Limb (tissue), 2 donors: ENCODE data around the gene HSF5.
"Not testable (repeated sequence)": the region's sequence is repeated elsewhere in the genome, so short reads cannot be mapped to it uniquely, and the experiment has no call there.

Experiments used
- DNase-seq, 2 donors: peaks; one replicate each; pipeline ENCODE4 v3.0.0-alpha.2; 2016; ENCODE audit errors: extremely low spot score in 2 of 2

The HSF5 gene

DNA sequence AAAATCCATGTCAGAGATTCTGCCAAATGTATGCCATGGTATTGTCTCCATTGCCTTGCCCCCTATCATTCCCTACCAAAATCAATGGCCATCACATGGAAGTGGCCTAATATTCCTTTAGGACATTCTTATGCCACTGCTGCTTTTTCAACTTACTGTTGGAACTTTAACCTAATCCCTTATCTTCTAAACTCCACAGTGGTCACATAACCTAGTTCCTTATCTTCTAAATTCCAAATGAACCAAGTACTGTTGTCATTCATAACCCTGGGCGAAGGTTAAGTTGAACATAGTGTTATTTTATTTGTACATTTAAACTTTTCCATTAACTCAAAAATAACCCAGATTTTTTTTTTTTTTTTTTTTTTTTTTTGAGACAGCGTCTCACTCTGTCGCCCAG lies 3.6 kb downstream of the HSF5 start:
- no peak for DNase-seq

DNA sequence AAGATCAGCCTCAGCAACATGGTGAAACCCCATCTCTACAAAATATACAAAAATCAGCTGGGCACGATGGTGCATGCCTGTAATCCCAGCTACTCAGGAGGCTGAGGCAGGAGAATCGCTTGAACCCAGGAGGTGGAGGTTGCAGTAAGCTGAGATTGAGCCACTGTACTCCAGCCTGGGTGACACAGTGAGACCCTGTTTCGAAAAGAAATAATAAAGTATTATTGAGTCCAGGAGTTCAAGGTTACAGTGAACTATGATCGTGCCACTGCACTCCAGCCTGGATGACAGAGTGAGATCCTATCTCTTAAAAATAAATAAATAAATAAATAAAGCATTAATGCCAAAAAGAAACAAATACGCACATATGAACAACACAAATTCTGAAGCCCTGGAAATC lies 6.4 kb downstream of the HSF5 start:
- DNase-seq, result not testable (repeated sequence)

DNA sequence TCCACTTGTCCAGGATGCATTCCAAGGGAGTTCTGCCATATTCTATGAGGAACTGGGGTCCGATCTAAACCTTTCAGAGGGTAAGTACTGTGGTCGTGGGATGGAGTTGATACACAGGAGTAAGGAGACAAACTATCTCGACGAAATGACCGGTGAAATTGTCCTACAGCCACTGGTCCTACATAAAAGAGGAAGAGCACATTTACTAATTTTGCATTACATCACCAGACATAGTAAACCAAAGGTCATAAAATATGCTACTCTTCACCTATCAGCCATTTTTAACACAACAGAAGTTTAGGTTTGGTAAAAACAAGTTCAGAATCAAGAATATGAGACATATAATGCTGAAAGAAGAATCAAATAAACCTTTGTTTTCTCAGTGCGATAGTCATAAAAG lies 8.1 kb downstream of the HSF5 start:
- DNase-seq, result no peak

DNA sequence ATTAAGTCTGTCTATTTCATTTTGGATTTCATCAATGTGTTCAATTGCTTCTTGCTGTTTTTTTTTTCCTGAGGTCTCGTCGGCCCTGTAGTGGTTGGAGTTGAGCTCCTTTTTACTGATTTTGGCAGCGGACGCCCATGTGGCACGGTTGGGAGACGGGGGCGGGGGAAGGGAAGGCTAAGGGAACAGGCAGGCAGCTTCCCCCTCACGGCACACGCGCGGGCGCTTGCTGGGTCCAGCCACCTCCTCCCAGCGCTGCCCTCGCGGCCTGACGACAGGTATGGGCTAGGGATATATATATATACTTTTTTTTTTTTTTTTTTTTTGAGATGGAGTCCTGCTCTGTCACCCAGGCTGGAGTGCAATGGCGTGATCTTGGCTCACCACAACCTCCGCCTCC lies 11.4 kb downstream of the HSF5 start:
- no peak for DNase-seq

DNA sequence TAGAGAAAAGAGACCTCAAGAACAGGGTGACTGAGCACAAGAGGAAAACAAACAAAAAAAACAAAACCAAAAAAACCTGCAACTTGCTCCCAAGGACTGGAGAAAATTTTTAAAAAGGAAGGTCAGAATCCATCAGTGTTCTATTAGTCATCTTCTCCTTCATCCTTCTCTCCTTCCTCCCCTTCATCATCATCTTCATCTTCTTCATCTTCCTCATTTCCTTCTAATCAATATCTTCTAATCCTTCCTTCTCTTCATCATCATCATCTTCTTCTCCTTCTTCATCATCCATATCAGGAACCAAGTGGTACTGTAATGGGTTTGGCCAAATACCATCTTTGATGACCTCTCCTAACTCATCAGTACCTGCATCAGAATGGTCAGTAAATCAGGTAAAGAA lies 12.2 kb downstream of the HSF5 start:
- no peak for DNase-seq

DNA sequence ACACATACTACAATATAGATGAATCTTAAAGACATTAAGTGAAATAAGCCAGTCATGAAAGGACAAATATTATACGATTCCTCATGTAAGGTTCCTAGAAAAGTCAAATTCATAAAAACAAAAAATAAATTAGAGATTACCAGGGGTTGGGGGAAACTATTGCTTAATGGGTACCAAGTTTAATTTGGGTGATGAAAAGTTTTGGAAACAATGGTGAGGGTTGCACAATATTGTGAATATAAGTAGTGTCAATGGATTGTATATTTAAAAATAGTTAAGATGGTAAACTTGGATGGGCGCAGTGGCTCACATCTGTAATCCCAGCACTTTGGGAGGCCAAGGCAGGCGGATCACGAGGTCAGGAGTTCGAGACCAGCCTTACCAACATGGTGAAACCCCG lies 17.9 kb downstream of the HSF5 start:
- no peak for DNase-seq

DNA sequence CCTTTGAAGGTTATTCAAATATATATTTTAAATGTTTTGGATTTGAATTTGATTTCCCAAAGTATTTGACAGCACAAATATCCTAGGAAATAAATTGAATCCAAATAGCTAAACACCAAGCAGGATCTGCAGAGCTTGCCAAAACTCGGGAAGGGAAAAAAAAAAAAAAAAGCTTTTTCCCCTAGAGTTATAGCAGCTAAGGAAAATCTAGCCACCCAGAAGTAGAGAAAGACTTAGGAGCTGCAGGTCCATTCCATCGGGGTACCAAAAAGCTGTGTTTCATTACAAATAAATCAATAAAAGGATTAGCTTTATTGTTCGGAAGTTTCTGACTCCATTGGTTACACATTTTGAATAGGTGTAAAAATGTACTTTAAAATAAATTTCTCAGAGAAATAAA lies 19.3 kb downstream of the HSF5 start:
- no peak for DNase-seq

DNA sequence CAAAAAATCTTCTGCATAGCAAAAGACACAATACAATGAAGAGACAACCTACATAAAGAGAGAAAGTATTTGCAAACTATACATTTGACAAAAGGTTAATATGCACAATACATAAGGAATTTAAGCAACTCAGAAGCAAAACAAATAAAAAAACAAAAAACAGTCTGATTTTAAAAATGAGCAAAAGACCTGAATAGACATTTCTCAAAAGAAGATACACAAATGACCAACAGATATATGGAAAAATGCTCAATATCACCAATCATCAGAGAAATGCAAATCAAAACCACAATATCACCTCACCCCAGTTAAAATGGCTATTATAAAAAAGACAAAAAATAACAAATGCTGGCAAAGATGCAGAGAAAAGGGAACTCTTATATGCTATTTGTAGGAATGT lies 32.7 kb downstream of the HSF5 start:
- no peak for DNase-seq

DNA sequence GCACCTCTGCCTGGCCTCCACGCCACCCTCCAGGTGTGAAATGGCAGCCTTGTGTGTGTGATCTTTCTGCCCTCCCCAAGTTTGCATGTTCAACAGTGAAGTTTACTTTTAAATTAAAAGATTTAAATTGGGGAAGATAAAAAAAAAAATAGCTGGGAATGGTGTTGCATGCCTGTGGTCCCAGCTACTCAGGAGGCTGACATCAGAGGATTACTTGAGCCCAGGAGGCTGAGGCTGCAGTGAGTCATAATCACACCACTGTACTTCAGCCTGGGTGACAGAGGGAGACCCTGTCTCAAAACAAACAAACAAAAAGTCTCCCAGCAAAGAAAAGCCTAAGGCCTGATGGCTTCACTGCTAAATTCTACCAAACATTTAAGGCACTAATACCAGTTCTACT lies 35.5 kb downstream of the HSF5 start:
- DNase-seq, result no peak

DNA sequence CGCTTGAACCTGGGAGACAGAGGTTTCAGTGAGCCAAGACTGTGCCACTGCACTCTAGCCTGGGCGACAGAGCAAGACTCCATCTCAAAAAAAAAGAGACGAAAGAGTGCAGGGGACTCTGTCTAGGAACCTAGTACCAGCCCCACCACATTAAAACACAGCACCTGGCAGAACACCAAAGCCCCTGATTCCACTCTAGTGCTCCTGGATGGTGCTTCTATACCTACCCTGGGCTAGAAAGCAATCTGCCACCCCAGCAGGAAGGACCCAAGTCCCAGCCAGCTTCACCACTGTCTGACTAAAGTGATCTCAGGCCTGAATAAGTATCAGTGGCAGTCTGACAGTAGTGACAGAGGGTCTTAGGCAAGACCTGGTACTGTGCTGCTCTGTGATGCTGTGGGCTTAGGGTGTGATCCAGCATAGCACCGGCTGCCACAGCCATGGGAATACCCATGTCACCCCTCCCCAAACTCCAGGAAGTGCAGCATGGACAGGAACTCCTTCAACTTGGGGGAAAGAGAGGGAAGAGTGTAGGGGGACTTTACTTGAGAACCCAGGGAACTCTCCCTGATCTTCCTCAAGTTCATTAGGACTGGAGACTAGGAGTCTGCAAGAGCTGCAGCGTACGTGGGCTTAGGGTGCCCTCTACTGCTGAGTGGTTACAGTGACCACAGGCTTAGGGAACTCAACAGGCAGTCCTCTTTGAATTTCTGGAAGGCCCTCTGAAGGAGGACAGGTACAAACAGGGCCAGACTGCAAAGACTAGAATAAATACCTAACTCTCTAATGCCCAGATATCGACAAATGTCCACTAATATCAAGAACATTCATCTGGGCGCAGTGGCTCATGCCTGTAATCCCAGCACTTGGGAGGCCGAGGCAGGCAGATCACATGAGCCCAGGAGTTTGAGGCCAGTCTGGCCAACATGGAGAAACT lies 40.9 kb downstream of the HSF5 start:
- peak; percentile 13 to 50 for DNase-seq

DNA sequence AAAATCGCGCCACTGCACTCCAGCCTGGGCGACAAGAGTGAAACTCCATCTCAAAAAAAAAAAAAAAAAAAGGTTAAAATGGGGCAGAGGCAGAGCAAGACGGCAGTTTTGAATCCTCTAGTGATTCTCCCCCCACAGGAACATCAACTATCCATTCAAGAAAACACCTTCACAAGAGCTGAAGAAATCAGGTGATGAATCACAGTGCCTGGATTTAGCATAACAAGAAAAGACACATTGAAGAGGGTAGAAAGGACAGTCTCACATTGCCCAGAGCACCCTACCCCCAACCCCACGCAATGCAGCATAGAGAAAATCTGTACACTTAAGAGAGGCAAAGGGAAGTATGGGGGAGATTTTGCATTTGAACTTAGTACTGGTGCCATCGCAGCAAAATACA lies 42.1 kb downstream of the HSF5 start:
- DNase-seq, result no peak

DNA sequence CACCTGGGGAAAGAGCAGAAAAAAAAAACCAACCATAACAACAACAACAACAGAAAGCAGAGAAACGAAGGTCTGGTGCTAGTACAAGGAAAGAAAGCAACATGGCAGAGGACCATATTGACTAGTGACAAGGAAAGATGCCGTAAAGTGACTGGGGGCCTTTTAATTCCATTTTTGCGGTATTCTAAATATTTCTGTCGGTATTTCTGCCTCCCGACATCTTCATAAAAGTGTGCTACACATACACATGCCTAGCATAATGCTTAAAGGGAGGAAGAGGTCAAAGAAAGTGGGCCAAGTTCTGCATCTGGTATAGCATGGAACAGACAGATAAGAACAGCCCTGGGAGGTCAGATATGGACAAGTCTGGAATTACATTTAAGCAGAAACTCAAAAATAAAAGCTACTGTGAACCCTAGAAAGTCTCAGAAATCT lies 51.4 kb downstream of the HSF5 start:
- no peak for DNase-seq

DNA sequence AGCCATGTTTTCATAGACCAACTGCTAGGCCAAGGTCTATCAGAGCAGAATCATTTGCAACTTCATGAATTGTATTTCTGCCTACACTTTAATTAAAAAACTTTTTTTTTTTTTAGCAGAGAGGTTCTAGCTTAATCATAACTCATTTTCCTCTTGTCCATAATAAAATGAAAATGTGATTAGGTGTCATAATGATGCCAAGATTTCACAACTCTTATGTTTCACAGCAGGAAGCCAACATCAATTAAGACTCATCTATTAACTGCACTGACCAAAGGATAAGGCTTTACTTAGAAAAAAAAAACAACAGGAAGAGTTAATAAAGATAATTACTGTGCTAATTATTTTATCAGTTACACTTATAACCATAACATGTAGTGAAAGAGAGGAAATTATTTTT lies 52.0 kb downstream of the HSF5 start:
- DNase-seq, result no peak

DNA sequence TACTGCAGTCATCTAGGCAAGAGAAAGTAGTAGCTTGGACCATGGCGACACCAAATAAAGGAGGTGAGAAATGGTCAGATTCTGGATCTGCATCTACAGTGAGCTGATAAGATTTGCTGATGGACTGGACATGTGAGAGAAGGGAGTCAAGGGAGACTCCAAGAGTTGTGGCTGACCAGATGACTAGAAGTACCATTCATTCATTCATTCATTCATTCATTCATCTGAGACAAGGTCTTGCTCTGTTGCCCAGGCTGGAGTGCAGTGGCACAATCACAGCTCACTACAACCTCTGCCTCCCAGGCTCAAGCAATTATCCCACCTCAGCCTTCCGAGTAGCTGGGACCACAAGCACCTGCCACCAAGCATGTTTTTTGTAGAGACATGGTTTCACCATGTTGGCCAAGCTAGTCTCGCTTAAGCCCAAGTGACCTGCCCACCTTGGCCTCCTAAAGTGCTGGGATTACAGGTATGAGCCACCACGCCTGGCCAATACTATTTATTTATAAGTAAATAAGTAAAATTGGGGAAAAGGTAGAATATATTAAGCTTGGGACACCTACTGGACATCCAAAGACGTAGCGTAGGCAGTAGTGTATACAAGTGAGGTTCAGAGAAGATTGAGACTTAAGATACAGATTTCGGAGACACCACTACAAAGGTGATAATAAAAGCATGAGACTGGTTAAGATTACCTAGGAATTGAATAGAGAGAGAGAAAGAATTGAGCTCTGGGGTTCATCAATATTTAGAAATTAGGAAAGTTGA lies 55.2 kb downstream of the HSF5 start:
- DNase-seq, result no peak

DNA sequence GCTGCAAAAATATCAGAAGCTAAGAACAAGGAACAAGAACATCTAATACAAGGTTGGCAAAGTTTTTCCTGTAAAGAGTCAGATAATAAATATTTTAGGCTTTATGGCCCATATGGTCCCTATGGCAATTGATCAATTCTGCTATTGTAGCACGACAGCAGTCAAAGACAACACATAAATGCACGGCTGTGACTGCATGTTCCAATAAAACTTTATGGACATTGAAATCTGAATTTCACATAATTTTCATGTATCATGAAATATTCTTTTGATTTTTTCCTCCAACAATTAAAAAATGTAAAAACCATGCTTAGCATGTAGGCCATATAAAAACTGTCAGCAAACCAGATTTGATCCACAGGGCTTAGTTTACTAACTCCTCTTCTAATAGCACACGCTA lies 60.4 kb downstream of the HSF5 start:
- no peak for DNase-seq

DNA sequence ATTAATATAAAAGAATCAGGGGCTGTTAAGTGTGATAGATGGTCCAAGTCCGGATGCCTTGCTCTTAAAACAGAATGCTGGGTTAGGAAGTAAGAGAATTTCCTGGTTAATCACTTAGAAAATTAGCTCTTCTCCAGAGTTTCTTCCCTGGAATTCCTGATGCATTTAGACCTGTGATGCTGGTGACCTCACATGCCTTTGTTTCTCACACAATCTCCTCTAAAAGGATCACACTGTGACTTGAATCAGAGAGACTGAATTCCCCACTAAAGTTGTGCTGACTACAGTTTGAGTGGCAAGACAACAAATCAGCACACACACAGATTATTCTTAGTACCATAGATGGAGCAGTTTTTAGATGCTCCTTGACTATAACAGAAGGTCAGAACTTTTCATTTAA lies 66.5 kb downstream of the HSF5 start:
- no peak for DNase-seq

DNA sequence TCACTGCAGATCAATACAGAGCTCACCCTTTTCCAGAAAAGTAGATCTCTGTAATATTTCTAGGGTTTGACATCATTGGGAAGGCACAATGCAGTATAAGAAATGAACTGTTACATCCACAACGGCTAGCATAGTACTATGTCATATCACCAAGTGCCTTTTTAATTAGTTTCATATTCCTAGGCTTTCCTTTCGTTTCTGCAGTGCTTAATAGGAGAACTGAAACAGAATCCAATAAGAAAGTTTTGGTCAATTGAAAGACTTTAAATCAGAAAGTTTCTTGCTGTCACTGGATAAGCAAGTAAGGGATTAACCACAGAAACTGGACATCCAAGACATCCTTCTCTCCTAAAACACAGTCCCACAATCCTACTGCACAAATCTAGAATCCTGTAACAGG lies 67.4 kb downstream of the HSF5 start:
- no peak for DNase-seq

DNA sequence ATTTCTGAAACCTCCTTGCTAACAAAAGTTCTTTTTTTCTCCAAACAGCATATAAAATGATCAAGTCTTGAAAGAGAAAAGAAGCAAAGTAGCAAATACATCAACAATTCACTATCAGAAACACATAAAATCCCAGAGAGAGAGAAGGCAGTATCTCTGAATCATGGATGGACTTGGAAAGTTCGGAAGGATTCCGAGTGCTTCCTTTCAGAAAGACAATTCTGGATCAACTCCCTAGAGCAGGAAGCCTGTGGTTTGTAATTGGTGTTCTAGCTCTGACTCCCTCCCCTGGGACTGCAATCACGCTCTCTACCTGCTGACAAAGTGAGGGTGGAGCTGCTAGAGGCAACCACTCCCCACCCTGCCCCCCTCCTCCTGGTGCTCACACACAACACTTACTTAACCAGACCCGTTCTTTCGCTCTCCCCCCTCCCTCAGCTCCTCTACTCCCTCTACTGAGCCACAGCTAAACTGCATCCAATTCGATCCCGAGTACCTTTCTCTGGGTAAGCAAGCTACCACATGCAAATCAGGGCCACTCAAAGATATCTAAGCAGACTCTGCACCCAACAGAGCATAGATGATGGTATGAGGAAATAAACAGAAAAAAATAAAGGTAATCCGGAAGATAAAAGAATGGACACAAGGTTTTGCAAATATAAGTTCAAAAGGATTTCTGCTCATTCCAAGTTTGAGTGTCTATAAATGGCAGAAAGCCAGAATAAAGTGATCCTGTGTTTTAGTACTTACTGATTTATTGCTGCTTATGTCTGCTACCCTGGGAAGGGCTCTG lies 70.7 kb downstream of the HSF5 start, which contains the start of gene RNF43:
RNF43 (minus strand) TSS at position 235 of the 793 bp plus-strand sequence. CDS start 1,957 bp downstream, outside the sequence.
- peak; percentile 74 to 86 for DNase-seq

DNA sequence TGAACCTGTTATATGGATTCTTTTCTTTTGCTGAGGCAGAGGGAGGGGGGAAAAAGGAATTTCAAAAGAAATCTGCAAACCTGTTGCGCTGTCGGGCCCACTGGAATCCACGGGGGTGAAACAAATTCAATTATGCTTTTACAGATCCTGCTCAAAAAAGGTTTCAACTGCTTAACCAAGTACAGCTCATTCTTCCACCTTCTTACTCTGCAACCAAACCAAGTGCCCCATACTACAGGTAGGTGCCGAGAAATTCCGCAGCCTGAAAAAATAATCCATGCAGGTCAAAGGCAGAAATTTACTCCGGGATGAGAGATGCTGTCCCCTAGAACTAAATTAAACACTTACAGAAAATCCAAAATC lies 71.3 kb downstream of the HSF5 start:
- no peak for DNase-seq

DNA sequence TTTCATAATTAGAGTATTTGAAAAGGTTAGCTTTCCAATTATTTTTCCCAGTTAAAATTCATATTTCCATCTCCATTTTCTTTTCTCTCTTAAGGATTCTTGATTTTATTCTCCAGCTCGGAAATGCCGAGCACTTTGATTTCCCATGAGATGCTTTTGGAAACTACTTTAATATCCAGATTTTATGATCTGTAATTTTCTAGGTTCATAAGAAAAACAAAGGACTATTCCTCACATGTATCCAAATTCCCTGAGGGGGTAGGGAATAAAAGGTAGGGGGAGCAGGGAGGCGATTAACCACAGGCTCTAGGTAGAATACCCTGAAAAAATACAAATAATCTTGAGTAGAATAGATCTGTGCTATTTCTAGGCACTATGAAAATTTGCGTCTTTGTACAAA lies 71.8 kb downstream of the HSF5 start:
- no peak for DNase-seq

DNA sequence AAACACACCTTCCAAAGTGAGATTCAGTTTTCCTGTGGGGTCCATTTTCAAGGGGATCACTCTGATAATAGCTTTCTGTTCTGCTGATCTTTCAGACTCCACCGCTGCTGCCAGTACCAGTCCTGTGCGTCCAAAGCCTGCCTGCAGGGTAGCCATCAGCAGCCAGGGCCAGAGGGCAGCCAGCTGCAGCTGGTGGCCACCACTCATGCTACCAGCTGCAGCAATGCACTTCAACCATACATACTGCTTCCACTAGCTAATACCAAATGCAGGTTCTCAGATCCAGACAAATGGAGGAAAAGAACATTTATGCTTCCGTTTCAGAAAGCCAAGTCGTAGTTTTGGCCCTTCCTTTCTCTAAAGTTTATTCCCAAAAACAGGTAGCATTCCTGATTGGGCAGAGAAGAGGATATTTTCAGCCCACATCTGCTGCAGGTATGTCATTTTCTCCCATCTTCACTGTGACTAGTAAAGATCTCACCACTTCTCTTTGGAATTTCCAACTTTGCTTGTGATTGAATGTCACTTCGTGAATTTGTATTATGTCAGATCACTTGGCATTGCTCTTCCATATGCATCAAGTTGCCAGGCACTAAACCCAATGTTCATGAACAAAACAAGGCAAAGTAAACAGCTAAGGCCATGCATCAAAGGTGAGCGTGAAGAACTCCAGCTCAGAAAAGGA lies 72.7 kb downstream of the HSF5 start:
- DNase-seq, result peak in 1 of 2 donors; percentile 28
